Measurements from ENCODE around the gene TRAPPC6A.

TRAPPC6A gene

GRCh38 chr19:45186509-45187334, 8.7 kb upstream of the TRAPPC6A start:
- DNase-seq (ENCODE audit: low read depth) = no peak

GRCh38 chr19:45184115-45184514, 6.1 kb upstream of the TRAPPC6A start:
- DNase-seq (ENCODE audit: low read depth) = no peak

- no peak for DNase-seq (ENCODE audit: low read depth)
Measured at GRCh38 chr19:45182758-45183157, 4.7 kb upstream of the TRAPPC6A start.

GRCh38 chr19:45180936-45181335, 2.9 kb upstream of the TRAPPC6A start:
- DNase-seq (ENCODE audit: low read depth) = no peak

- DNase-seq (ENCODE audit: low read depth) = no peak
Measured at GRCh38 chr19:45179892-45180370, 1.9 kb upstream of the TRAPPC6A start.

GRCh38 chr19:45179072-45179891, 1.2 kb upstream of the TRAPPC6A start:
- no peak for DNase-seq (ENCODE audit: low read depth)

- DNase-seq (ENCODE audit: low read depth) = peak; percentile 100
Measured at GRCh38 chr19:45178262-45179071, 430 bp upstream of the TRAPPC6A start, which contains the start of gene BLOC1S3. Gene BLOC1S3, plus strand, starts transcription at chr19:45178784. Its CDS starts 513 bp downstream, at chr19:45179297.

- no peak for DNase-seq (ENCODE audit: low read depth)
Measured at GRCh38 chr19:45175515-45176345, 2.3 kb downstream of the TRAPPC6A start.

- no peak for DNase-seq (ENCODE audit: low read depth)
Measured at GRCh38 chr19:45173816-45174215, 4.2 kb downstream of the TRAPPC6A start.

GRCh38 chr19:45172611-45173208, 5.3 kb downstream of the TRAPPC6A start:
- no peak for DNase-seq (ENCODE audit: low read depth)

- no peak for DNase-seq (ENCODE audit: low read depth)
Measured at GRCh38 chr19:45172173-45172572, 5.9 kb downstream of the TRAPPC6A start.

GRCh38 chr19:45171211-45171623, 6.8 kb downstream of the TRAPPC6A start:
- no peak for DNase-seq (ENCODE audit: low read depth)

- DNase-seq (ENCODE audit: low read depth) = no peak
Measured at GRCh38 chr19:45170146-45171106, 7.6 kb downstream of the TRAPPC6A start.

- DNase-seq (ENCODE audit: low read depth) = no peak
Measured at GRCh38 chr19:45169602-45170001, 8.4 kb downstream of the TRAPPC6A start.

GRCh38 chr19:45168767-45169351, 9.2 kb downstream of the TRAPPC6A start:
- DNase-seq (ENCODE audit: low read depth) = no peak

- no peak for DNase-seq (ENCODE audit: low read depth)
Measured at GRCh38 chr19:45166723-45167252, 11.2 kb downstream of the TRAPPC6A start.

- no peak for DNase-seq (ENCODE audit: low read depth)
Measured at GRCh38 chr19:45164577-45165335, 13.3 kb downstream of the TRAPPC6A start.

Measured in activated T-cell treated with anti-CD3 and anti-CD28 coated beads for 1 hour (primary cell).